ENCODE results near the gene ZIC1. TPM values are rescaled to one million over a fixed set of nuclear protein-coding genes. Genes with fewer than 3 reads are reported as not detected.

Gene ZIC1
- total and polyA plus RNA-seq, 2 of the 13 experiments (the other 11 are each of a cell fraction or from before 2014, with no cell fraction given), result not detected

DNA sequence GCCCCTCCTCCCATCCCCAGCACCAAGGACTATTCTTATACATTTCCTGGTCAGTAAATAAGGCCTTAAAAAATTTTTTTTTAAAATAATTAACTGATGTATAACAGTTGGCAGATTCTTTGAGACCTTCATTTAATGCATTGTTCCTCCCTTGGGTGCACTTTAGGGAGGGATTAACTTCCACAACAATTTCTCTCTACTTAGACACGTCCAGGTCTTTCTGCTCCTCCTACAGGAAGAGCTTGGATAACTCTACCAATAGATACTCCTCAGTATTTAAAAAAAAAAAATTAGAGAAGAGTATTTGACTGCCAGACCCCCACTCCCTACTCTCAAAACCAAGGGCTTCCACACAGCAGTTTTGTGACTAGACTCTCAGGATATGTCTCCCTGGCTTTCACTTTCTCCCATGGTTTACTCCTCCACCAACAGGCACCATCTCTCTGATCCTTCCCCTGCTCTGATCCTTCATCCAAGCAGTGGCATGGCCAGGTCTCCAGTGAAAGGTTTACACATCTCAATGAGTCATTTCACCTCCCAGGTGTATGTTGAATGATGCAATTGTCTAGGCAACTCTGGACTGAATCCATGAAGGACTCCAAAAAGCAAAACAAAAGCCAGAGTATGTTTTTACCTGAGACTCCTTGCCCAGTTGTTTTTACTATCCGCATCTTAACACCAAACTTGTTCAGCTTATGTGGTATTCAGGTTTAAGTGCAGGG lies 10.2 kb upstream of the ZIC1 start:
- no peak overlapping the region for H3K4me3 ChIP-seq (replicated peaks in 1 of 3; ENCODE audit: insufficient read depth in 1 of 3, low read depth in 2 of 3, low read length in 3 of 3)
- POLR2A ChIA-PET, result no interaction called here
- DNase-seq (ENCODE audit: low spot score) (no peak), FAIRE-seq (no peak), ATAC-seq (no peak)
- H3K9ac ChIP-seq (ENCODE audit: insufficient read depth, low read depth, low read length), result no peak overlapping the region
- in situ Hi-C loops (cut with HindIII; ENCODE audit: extremely low pct_ligation_motif_present, low pct_unique_long_range_greater_than_20kb), result no loop called here
- CTCF ChIA-PET (ENCODE audit: low intra/inter-chr PET ratio, low total read pairs), result no interaction called here
- no peaks in the 10 kb centered on the region for H4K20me1 ChIP-seq (ENCODE audit: insufficient read depth, low read length)
- no peaks in the 10 kb centered on the region for H3K9me3 ChIP-seq (ENCODE audit: low read length)
- no TSS peak for BruUV-seq (replicated peaks)
- intact Hi-C loops (cut with micrococcal nuclease; ENCODE audit: unreplicated experiment), result no loop called here
- no peaks in the 10 kb centered on the region for H3K79me2 ChIP-seq (ENCODE audit: insufficient read depth, low read length)
- H2AFZ ChIP-seq (ENCODE audit: low read length), result no peak overlapping the region
- H3K4me1 ChIP-seq (ENCODE audit: insufficient read depth, low read length), result no peaks in the 10 kb centered on the region
- WGBS (ENCODE audit: low lambda C conversion rate), result 47% methylated on average over 2 of the region's 2 CpGs
- no peak overlapping the region for H3K4me2 ChIP-seq (ENCODE audit: low read depth, low read length)
- TF ChIP-seq ZNF530 (CRISPR knock-in tag; IDR thresholded peaks at IDR 0.05; ENCODE audit: low read depth), result no peak
- peak; percentile 30; the same call in 1 of the 2 replicates for TF ChIP-seq CEBPB (IDR thresholded peaks at IDR 0.05; ENCODE audit: borderline replicate concordance, low read depth, low read length)
- TF ChIP-seq, protein P1, sequence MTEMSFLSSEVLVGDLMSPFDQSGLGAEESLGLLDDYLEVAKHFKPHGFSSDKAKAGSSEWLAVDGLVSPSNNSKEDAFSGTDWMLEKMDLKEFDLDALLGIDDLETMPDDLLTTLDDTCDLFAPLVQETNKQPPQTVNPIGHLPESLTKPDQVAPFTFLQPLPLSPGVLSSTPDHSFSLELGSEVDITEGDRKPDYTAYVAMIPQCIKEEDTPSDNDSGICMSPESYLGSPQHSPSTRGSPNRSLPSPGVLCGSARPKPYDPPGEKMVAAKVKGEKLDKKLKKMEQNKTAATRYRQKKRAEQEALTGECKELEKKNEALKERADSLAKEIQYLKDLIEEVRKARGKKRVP (CRISPR knock-in tag; IDR thresholded peaks at IDR 0.05), result peak in 1 of 2 experiments; percentile 53; a peak in 1 of 4 replicates
- TF ChIP-seq, protein P2, sequence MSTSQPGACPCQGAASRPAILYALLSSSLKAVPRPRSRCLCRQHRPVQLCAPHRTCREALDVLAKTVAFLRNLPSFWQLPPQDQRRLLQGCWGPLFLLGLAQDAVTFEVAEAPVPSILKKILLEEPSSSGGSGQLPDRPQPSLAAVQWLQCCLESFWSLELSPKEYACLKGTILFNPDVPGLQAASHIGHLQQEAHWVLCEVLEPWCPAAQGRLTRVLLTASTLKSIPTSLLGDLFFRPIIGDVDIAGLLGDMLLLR (CRISPR knock-in tag; IDR thresholded peaks at IDR 0.05), result no peak
- TF ChIP-seq FOSL2 (CRISPR knock-in tag; IDR thresholded peaks at IDR 0.05), result peak; percentile 73
- H3K36me3 ChIP-seq (replicated peaks in 1 of 2; ENCODE audit: control insufficient read depth in 1 of 2, insufficient read depth in 2 of 2, low read length in 2 of 2), result no peaks in the 10 kb centered on the region
- H3K27ac ChIP-seq (ENCODE audit: extremely low read length, insufficient read depth, low read length), result no peak overlapping the region
- H3K27me3 ChIP-seq (ENCODE audit: control insufficient read depth in 1 of 2, insufficient read depth in 2 of 2, low read length in 2 of 2), result peaks cover 1 to 19% of the 10 kb centered on the region in 2 experiments; a peak in 4 of 5 replicates

DNA sequence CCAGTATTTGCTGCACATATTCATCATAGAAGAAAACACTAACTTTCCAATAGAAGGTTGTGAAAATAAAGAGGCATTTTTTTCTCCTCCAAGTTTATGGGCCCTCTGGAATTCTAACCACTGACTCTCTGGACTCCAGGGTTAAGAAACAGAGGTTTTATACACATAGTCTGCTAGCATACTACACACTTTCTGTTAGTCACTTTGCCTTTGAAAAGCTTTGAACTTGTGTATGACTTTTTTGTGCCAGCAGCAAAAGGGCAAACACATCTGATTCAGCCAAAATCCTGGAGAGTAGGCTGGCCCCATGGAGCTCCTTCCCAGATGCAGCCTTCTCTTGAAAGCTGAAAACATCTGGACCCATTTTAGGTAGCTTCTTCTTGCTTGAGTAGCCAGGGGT lies 9.1 kb upstream of the ZIC1 start:
- in situ Hi-C loops (cut with HindIII; ENCODE audit: extremely low pct_ligation_motif_present, low pct_unique_long_range_greater_than_20kb), result no loop called here
- DNase-seq (ENCODE audit: low spot score) (no peak), ATAC-seq (no peak), FAIRE-seq (no peak)
- Histone ChIP-seq H3K4me3 (replicated peaks in 1 of 3; ENCODE audit: insufficient read depth in 1 of 3, low read depth in 2 of 3, low read length in 3 of 3) (no peak overlapping the region), H3K27me3 (ENCODE audit: control insufficient read depth in 1 of 2, insufficient read depth in 2 of 2, low read length in 2 of 2) (peaks cover 3 to 29% of the 10 kb centered on the region in 2 experiments; a peak in 4 of 5 replicates), H3K36me3 (replicated peaks in 1 of 2; ENCODE audit: control insufficient read depth in 1 of 2, insufficient read depth in 2 of 2, low read length in 2 of 2) (no peaks in the 10 kb centered on the region), H3K4me2 (ENCODE audit: low read depth, low read length) (no peak overlapping the region), H3K9me3 (ENCODE audit: low read length) (no peaks in the 10 kb centered on the region), H3K4me1 (ENCODE audit: insufficient read depth, low read length) (no peaks in the 10 kb centered on the region), H3K79me2 (ENCODE audit: insufficient read depth, low read length) (no peaks in the 10 kb centered on the region), H3K9ac (ENCODE audit: insufficient read depth, low read depth, low read length) (no peak overlapping the region), H2AFZ (ENCODE audit: low read length) (no peak overlapping the region), H4K20me1 (ENCODE audit: insufficient read depth, low read length) (no peaks in the 10 kb centered on the region), H3K27ac (ENCODE audit: extremely low read length, insufficient read depth, low read length) (no peak overlapping the region)
- BruUV-seq (replicated peaks), result no TSS peak
- intact Hi-C loops (cut with micrococcal nuclease; ENCODE audit: unreplicated experiment), result no loop called here
- ChIA-PET CTCF (ENCODE audit: low intra/inter-chr PET ratio, low total read pairs) (no interaction called here), POLR2A (no interaction called here)
- TF ChIP-seq, protein P3, sequence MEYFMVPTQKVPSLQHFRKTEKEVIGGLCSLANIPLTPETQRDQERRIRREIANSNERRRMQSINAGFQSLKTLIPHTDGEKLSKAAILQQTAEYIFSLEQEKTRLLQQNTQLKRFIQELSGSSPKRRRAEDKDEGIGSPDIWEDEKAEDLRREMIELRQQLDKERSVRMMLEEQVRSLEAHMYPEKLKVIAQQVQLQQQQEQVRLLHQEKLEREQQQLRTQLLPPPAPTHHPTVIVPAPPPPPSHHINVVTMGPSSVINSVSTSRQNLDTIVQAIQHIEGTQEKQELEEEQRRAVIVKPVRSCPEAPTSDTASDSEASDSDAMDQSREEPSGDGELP (IDR thresholded peaks at IDR 0.05; ENCODE audit: borderline replicate concordance, low read depth), result no peak
- TF ChIP-seq HNRNPK (IDR thresholded peaks at IDR 0.05; ENCODE audit: low read depth, low read length, poor library complexity, severe bottlenecking), result no peak
- no peak for TF ChIP-seq CENPX (CRISPR knock-in tag; IDR thresholded peaks at IDR 0.05)
- TF ChIP-seq ZNF430 (CRISPR knock-in tag; IDR thresholded peaks at IDR 0.05), result no peak
- no peak for TF ChIP-seq NR2F6 (IDR thresholded peaks at IDR 0.05)
- no peak for TF ChIP-seq NR2F6 (CRISPR knock-in tag; IDR thresholded peaks at IDR 0.05)
- no peak for TF ChIP-seq SOX5 (CRISPR knock-in tag; IDR thresholded peaks at IDR 0.05; ENCODE audit: borderline replicate concordance)
- TF ChIP-seq ZSCAN25 (CRISPR knock-in tag; IDR thresholded peaks at IDR 0.05), result no peak
